NCI-H2196 (cell line): ENCODE data around the gene ARMH3.

Experiments
- DNase-seq: peaks from one replicate; lab custom pipeline; 2025; ENCODE audit not compliant: unreplicated experiment; lab: John Stamatoyannopoulos, UW

The ARMH3 gene, protein sequence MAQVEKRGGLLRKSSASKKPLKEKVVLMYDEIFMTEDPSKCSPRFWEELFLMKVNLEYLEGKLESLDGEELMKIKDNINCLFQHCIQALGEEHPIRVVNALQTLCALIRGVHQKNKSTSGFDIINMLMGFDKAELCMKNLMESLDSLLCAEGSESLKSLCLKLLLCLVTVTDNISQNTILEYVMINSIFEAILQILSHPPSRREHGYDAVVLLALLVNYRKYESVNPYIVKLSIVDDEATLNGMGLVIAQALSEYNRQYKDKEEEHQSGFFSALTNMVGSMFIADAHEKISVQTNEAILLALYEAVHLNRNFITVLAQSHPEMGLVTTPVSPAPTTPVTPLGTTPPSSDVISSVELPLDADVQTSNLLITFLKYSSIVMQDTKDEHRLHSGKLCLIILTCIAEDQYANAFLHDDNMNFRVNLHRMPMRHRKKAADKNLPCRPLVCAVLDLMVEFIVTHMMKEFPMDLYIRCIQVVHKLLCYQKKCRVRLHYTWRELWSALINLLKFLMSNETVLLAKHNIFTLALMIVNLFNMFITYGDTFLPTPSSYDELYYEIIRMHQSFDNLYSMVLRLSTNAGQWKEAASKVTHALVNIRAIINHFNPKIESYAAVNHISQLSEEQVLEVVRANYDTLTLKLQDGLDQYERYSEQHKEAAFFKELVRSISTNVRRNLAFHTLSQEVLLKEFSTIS

DNA sequence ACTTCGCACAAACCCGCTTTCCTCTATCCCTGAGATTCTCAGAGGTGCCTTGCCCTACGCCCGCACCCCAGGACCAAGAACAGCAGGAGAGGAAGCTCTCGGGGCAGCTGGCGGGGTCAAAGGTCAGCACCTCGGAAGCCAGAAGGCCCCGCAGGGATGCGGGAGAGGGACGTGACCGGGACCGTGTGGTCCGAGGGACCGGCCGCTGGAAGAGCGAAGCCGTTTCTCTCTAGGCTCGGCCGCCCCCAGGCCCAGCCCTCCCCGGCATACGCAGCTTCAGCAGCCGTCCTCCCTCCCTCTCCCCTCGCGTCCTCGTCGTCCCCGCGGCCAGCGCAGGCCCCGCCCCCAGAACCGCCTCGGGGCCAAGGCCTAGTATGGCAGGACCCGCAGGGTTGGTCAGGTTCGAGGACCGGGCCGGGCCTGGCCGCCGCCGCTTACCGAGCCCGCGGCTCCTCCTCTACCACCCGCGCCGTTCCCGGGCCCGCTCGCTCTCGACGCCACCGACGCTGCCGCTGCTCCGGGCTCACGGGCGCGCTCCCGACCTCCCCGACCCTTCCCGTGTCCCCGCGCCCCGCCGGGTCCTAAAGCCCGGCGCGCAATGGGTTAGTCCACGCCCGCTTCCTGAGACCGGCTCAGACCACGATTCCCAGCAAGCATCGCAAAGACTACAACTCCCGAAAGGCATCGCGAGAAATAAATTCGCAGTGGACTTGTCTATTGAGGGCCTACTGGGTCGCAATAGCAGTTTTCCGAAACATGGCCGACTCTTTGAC is at the start of gene ARMH3:
Gene ARMH3, minus strand, starts transcription at position 527 of the 773 bp plus-strand sequence. CDS start 16,059 bp downstream, outside the sequence.
- DNase-seq = peak; percentile 87

DNA sequence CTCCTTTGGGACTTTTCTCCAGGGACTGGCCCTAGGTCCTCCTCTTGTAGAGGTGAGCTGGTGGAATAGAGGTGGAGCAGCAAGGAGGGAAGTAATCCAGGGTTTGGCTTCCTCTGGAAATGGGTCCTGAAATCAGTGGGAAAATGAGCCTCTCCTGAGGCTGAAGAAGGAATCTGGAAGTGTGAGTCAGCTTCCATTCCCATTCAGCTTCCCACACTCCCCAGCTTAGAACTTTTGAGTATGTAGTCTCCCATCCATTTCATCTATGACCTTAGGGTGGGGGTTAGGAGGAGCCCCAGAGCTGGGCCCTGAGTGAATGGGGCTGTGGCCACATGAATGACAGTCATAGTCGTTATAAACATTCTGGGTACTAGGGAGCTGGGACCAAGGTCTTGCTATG is 46.4 kb upstream of the ARMH3 start:
- no peak for DNase-seq

DNA sequence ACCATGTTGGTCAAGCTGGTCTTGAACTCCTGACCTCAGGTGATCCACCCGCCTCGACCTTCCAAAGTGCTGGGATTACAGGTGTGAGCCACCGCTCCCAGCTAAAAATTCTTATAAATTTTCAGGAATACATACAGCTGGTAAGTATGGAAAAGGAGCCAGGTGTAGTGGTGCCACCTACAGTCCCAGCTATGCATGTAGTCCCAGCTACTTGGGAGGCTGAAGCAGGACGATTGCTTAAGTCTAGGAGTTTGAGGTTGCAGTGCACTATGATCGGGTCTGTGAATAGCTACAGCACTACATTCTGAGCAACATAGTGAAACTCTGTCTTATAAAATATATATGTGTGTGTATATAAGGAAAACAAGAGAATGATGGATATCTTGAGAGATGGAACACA is 45.2 kb upstream of the ARMH3 start:
- no peak for DNase-seq

DNA sequence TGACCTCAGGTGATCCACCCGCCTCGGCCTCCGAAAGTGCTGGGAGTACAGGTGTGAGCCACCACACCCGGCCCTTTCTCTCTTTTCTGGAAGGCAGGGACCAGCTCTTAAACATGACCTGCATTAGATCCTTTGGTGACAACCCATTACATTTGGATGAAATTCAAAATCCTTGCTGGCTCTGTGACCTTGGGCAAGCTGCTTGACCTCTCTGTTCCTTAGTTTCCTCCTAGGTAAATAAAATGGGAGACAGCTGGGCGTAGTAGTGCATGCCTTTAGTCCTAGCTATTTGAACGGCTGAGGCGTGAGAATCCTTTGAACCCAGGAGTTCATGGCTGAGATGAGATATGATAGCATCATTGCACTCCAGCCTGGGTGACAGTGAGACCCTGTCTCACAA is 40.5 kb upstream of the ARMH3 start:
- DNase-seq = no peak

DNA sequence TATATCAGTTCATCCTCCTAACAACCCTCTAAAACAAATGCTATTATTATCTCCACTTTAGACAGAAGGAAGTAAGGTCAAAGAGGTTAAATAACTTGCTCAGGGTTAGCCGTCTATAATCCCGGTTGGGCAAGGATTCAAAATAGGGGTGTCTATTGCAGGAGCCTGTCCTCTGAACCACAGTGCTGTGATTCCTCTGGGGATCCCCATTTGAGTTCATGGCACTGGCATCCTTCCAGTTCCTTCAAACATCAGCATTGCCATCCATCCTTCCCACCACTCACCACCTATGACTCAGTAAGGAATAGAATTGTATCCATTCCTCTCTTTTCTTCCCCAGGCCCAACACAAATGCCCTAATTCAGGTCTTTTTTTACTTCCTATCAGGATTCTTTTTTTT is 34.8 kb upstream of the ARMH3 start:
- DNase-seq = no peak

DNA sequence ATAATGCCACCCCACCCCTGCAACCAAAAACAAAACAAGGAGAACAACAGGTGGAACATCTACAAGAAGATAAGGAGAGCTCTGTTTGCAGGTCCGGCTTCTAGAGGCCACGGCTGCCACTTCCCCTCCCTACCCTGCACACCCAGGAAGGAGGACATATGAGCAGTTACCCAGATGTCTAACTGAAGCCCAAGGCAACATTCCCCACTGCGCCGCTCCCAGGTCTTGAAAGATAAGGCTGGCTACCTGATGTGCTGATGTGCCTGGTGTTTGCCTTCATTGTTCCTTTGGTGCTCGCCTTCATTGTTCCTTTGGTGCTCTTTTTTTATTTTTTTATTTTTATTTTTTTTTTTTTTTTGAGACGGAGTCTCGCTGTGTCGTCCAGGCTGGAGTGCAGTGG is 30.2 kb upstream of the ARMH3 start:
- DNase-seq = no peak

DNA sequence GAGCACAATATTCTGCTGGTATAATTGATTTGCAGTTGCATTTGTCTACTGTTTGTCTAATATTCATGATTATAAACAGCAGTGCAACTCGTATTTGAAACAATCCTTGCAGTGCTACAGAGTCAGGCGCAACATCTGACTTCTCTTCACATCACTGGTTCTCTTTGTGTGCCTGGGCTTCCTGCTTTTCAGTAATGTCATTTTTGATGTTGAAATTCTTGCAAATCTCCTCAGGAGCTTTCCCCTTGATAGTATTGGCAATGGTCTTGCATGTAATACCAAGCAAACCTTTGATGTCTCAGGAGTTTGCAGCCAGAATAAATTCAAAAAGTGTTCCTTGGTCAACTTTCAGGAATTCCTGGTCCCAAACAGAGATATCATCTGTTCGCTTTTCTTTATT is 29.4 kb upstream of the ARMH3 start:
- no peak for DNase-seq

DNA sequence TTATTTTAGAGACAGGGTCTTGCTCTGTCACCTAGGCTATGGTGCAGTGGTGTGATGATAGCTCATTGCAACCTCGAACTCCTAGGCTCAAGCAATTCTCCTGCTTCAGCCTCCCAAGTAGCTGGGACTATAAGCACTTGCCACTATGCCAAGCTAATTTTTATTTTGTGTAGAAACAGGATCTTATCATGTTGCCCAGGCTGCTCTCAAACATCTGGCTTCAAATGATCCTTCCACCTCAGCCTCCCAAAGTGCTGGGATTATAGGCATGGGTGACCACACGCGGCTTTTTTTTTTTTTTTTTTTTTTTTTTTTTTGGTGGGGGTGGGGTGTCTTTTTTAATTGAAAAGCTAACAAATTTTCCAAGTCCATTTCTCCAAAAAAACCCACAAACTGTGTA is 27.6 kb upstream of the ARMH3 start:
- no peak for DNase-seq

DNA sequence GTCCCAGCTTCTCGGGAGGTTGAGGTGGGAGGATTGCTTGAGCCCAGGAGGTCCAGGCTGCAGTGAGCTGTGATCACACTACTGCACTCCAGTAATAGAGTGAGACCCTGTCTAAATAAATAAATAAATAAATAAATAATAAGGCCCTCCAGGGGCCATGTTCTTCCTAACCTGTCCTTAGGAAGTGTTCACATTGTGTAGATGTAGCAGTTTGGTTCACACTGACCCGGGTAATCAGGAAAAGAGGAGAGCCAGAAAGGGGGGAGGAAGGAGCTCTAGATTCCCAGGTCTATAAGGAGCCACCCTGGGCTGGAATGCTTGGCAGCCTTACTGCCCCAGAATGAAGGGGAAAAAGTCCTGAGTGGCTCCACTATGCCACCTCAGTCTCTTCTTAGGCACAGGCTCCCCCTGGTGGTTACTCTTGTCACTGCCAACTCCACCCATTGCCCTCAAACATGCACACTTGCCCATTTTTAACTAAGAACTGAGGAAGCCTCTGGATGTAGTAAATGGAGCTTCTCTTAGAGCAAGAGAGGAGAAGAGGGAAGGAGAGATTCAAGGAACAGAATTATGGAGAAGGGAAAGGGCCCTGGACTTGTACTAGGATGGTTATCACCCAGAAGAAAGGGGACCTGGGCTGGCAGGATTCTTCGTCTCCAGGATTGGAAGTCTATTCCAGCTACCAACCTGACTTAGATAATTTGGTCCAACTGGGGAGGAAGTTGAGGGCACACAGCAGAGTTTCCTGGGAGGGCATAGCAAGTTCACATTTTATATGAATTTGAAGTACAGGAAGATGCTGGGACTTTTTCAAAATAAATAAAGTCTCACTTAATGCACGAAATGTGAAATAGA is 16.9 kb upstream of the ARMH3 start:
- peak; percentile 60 for DNase-seq

DNA sequence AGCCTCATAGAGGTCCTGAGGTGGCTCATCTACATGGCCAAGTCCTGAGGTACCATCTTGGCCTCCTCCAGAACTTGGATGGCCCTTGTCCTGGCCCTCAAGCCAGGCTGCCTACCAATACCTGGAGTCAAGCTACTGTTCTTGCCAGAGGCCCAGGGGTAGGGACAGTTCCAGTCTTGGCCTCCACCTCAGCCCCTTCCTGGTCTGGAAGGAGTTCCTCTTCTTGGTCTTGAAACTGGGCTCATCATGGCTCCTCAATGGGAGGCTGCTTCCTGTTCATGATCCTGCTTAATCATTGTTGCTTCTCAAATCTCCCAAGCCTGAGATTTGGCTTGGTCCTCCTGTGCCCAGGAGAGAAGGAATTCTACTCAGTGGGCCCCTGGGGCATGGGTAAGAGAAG is 13.1 kb upstream of the ARMH3 start:
- DNase-seq = no peak

DNA sequence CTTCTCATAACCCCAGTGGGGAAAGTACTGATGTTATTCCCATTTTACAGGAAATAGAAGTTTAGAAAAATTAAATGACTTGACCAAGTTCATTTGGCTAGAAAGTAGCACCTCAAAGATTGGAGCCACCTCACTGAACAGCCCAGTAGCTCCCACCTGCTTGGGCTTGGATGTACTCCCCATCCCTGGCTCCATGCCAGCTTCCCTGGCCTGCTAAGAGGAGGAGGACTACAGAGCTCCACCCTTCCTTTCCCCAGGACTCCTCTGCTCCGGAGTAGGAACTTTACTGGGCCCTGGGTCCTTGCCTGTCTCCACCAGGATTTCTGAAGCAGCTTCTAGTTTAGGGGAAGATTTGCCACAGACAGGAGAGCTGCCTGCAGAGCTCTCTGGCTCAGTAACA is 12.2 kb upstream of the ARMH3 start:
- peak; percentile 28 for DNase-seq

DNA sequence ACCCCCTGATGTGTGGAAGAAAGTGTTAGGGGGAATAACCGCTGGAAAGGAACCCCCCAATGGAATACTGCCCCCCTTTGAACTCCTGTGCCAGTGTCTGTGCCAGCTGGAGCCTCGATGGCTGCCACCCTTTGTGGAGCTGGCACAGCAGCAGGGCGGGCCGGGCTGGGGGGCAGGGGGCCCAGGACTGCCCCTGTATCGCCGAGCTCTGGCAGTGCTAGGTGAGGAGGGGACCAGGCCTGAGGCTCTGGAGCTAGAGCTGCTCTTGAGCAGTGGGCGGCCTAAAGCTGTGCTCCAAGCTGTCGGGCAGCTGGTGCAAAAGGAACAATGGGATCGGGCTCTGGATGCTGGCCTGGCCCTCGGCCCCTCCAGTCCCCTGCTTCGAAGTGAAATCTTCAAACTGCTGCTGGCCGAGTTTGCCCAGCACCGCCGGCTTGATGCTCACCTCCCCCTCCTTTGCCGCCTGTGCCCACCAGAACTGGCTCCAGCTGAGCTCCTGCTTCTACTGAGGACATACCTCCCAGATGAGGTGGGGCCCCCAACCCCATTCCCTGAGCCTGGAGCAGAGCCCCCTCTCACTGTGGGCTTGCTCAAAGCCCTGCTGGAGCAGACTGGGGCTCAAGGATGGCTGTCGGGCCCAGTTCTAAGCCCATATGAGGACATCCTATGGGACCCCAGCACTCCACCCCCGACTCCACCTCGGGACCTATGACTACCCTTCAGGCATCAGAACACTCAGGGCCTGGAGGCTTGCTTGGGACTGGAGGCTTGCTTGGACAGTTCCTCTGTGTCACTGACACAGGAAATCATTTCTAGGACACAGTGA is 11.3 kb upstream of the ARMH3 start:
- DNase-seq = no peak

DNA sequence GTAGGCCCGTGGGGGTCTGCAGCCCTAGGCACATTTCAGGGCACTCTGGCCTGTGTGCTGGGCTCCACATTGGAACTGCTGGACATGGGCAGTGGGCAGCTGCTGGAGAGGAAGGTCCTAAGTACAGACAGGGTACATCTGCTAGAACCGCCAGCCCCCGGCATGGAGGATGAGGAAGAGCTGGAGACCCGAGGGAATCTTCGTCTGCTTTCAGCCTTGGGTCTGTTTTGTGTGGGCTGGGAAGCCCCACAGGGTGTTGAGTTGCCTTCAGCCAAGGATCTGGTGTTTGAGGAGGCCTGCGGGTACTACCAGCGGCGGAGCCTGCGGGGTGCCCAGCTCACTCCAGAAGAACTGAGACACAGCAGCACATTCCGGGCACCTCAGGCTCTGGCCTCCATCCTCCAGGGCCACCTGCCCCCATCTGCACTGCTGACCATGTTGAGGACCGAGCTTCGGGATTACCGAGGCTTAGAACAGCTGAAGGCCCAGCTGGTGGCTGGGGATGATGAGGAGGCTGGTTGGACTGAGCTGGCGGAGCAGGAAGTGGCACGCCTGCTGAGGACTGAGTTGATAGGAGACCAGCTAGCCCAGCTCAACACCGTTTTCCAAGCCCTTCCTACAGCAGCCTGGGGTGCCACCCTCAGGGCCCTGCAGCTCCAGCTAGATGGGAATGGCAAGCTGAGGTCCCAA is 10.6 kb upstream of the ARMH3 start:
- DNase-seq = no peak

DNA sequence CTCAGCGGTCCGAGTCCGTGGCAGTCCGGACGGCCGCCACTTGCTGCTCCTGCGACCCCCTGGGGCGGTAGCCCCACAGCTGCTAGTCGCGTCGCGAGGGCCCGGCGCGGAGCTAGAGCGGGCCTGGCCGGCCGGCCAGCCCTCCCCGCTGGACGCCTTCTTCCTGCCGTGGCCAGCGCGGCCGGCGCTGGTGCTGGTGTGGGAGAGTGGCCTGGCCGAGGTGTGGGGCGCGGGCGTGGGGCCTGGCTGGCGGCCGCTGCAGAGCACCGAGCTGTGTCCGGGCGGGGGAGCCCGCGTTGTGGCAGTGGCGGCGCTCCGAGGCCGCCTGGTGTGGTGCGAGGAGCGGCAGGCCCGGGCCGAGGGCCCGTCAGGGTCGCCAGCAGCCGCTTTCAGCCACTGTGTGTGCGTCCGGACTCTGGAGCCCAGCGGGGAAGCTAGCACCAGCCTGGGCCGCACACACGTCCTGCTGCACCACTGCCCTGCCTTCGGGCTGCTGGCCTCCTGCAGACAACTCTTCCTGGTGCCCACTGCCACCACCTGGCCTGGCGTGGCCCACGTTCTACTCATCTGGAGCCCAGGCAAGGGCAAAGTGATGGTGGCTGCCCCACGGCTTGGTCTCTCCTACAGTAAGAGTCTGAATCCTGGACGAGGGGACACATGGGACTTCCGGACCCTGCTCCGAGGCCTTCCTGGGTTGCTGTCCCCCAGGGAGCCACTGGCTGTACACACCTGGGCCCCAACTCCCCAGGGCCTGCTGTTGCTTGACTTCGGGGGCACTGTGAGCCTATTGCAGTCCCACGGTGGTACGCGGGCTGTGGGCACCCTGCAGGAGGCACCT is 9.8 kb upstream of the ARMH3 start:
- DNase-seq = no peak

DNA sequence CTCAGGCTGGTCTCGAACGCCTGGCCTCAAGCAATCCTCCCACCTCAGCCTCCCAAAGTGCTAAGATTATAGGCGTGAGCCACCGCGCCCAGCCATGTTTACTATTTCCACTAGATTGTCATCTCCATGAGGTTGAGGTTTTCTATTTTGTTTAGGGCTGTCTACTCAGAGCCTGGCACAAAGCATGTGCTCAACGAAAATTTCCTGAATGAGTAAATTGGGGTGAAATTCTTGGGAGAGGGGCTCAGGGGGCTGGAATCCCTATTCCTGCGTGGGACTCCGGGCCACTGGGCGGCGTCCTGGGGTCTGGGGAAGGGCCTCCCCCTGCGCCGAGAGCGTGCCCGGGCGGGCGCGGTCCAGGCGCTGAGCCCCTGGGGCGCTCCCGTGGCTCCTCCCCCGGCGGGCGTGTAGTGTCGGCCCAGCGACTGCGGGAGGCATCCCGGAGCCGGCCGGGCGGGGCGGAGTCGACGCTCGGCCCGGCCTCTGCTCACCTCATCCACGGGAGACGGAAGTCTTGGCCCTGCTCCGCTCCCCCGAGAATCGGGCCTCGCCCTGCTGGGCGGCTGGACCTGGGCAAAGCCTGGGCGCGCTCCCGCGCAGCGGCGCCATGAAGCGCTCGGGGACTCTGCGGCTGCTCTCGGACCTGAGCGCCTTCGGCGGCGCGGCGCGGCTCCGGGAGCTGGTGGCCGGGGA is 9.0 kb upstream of the ARMH3 start, which contains the start of gene HPS6:
Gene HPS6, plus strand, starts transcription at position 482 of the 693 bp plus-strand sequence. Its CDS starts 126 bp downstream, at position 608.
- DNase-seq = peak; percentile 71

DNA sequence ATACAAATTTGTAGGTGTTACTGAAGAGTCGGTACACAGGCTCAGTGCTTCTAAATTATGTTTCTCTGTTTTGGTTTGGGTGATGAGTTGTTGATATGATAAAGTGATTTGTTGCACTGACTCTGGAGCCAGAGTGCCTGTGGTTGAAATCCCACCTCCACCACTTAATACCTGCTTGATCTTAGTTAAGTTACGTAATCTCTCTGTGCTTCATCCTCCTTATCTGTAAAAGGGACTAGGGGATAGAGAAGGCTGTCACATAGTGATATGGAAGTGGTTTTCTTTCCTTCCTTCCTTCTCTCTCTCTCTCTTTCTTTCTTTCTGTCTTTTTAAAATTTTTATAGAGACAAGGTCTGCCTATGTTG is 8.5 kb upstream of the ARMH3 start:
- DNase-seq = no peak

DNA sequence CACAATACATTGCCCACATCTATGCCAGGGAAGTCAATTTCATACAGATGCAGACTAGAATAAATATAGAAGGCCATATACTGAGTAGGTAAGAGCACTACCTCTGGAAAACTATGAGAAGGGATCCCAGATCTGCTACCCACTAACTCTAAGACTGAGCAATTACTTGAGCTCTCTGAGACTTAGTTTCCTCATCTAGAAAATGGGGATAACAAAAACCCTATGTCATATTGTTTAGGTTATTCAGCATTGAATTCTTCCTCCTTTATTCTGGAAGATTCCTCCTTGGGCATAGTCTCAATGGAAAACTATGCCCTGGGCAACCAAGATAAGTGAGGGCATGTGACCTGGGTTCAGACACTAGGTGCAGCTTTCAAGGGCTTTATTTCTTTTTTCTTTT is 4.0 kb upstream of the ARMH3 start:
- DNase-seq = no peak
